Activated CD4-positive, CD25-positive, alpha-beta regulatory T cell treated with anti-CD3 and anti-CD28 coated beads, Interleukin-2, amount 50 U/mL, for 16 hours (primary cell): ENCODE data around the gene SQSTM1.
A peak's percentile ranks its signal among the peaks of the same experiment; 100 is the strongest.
"Not testable (repeated sequence)": the region's sequence is repeated elsewhere in the genome, so short reads cannot be mapped to it uniquely, and the experiment has no call there.

Source experiments
- DNase-seq: peaks from one replicate; pipeline ENCODE4 v3.0.0-alpha.2; 2020; ENCODE audit warnings: low read depth, low spot score

The SQSTM1 gene

DNA sequence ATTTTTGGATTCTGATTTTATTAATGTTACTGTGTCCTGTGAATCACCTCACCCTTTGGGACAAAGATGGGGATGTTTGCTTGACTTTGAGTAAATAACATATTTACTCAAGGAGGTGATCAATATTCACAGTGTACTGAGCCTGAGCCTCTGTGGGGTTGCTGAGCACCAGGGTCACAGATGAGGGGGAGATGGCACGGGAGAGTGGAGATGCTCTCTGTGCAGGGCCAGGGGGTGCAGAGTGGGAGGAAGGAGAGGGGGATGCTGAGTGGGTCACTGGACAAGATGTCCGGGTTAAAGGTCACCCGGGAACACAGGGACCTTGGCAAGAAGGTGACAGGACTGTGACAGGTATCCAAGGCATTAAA is 4.0 kb downstream of the SQSTM1 start:
- DNase-seq: no peak

DNA sequence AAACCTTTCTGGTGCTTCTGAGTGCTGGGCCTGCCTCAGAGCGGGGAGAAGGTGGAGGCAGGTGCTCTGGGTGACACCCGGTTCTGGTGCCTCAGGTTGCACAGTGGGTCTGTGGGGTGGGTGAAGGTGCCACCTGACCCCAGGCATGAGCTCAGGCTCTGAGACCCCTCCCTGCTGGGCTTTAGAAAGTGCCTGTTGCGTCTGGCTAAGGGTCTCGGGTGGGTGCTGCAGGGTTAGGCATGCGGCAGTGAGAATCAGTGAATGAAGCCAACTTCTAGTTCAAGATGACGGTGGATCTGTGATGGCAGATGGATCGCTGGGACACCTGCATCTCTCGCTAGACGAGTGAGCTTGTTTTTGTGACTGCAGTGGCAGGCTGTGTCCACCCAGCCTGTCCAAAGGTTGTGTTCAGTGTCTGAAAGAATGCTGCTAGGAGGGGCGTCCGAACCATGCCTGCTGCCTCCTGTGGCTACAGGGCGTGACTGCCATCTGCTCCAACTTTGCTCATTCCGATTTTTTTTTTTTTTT is 5.0 kb downstream of the SQSTM1 start:
- DNase-seq: no peak

DNA sequence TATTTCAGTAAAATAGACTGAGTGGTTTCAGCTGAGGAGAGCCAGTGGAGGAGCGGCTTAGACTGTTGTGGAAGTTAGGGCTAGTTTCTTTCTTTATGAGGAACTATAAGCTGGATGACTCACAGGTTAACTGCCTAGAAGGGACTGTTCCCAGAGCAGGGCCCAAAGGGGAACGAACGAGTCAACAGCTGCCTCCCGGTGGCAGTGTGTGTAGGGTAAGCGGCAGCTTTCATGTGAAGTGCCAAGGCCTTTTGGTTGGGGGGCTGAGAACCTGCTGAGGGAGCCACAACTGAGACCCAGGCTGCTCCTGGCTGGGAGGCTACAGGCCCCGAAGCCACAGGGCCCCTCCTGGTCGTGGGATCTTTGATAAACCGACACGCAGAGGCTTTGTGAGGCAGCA is 7.0 kb downstream of the SQSTM1 start:
- DNase-seq: no peak

DNA sequence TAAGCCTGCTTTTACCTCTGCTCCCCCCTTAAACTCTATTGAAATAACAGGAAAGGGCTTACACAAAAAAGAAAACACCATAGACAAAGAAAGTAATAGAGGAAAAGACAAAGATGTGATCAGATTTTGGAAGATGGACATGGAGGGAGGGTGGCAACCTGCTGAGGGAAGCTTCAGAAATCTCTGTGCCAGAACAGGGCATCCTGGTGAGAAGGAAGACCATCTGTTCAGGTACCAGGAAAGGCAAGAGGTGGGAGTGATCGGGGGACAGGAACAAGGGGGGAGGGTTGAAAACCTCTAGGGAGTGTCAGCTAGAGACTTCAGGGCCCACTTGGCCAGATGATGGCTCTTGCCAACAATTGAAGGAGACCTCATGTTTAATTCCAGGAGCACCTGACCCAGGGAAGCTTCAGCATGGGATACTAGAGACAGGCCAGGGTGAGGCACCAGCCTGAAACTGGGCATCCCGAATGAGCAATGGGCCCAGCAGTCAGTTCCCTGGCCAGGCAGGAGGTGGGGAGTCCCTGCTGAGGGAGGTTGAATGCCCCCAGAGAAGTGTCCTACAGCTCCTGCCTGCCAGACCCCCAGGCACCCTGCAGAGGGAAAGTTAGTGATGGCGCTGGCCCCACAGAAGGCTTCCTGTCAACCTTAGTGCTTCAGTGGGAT is 8.2 kb downstream of the SQSTM1 start:
- no peak for DNase-seq

DNA sequence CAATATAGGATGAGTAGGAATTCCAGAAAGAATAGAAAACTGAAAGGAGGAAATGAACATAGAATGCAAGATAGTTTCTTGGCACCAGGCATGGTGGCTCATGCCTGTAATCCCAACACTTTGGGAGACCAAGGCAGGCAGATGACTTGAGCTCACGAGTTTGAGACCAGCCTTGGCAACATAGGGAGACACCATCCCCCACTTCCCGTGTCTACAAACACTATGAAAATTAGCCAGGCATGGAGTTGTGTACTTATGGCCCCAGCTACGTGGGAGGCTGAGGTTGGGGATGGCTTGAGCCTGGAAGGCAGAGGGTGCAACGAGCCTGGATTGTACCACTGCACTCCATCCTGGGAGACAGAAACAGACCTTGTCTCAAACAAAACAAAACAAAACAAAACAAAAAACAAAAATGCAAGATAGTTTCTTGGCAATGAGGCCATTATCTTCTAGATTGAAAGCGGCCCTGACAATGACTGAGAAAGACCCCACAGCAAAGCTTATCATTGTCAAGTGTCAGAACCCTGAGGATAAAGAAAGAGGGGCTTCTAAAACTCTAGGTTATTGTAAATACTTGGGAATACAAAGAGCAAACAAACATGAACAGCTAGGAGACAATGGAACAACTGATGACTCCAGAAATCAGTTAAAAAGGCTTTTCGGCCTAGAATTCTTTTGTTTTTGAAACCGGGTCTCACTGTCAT is 9.2 kb downstream of the SQSTM1 start:
- no peak for DNase-seq

DNA sequence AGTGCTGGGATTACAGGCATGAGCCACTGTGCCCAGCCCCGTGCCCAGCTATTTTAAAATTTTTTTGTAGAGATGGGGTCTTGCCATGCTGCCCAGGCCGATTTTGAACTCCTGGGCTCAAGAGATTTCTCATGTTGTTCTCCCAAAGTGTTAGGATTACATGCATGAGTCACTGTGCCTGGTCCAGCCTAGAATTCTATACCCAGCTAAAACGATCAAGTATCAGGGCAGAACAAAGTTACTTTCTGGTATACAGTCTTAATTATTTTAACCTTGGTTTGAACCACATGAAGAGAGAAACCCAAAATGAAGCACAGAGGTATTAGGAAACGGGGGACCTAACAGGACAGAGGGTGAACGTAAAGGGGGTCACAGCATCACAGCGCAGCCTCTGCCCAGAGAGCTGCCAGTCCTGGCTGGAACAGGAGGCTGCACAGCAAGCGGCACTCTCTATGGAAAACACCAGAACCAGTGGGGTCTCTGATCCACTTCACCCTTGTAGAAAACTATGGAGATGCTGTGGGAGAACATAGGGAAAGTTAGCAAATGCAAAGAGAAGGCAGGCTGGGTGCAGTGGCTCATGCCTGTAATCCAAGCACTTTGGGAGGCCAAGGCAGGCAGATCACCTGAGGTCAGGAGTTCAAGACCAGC is 10.2 kb downstream of the SQSTM1 start:
- no peak for DNase-seq

GRCh38 chr5:179832039-179832745 is 11.5 kb downstream of the SQSTM1 start:
- DNase-seq: no peak

DNA sequence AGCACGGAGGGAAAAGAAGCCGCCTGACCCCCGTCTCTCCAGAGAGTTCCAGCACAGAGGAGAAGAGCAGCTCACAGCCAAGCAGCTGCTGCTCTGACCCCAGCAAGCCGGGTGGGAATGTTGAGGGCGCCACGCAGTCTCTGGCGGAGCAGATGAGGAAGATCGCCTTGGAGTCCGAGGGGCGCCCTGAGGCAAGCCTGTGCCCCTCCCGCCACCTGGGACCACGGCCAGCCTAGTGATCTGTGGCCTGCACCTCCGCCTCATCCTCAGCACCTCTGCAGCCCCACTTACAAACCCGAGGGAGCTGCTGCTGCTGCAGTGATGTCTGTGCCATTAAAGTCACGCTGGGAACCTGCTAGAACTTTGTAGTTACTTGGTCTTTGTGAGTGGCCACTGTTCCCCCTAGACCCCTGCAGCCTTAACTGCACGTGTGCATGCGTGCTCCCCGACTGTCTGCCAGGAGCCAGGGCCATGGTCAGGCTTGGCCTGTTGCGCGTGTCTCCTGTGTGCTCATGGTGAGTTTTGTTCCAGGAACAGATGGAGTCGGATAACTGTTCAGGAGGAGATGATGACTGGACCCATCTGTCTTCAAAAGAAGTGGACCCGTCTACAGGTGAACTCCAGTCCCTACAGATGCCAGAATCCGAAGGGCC is 12.5 kb downstream of the SQSTM1 start:
- no peak for DNase-seq

GRCh38 chr5:179833709-179834070 is 13.0 kb downstream of the SQSTM1 start:
- DNase-seq: no peak

GRCh38 chr5:179834120-179834519 is 13.4 kb downstream of the SQSTM1 start:
- DNase-seq: no peak

GRCh38 chr5:179834871-179835270 is 14.2 kb downstream of the SQSTM1 start:
- not testable (repeated sequence) for DNase-seq

GRCh38 chr5:179836225-179837019 is 15.7 kb downstream of the SQSTM1 start:
- DNase-seq: peak; percentile 23

- no peak for DNase-seq
Observed at GRCh38 chr5:179837076-179838011, 16.6 kb downstream of the SQSTM1 start.

DNA sequence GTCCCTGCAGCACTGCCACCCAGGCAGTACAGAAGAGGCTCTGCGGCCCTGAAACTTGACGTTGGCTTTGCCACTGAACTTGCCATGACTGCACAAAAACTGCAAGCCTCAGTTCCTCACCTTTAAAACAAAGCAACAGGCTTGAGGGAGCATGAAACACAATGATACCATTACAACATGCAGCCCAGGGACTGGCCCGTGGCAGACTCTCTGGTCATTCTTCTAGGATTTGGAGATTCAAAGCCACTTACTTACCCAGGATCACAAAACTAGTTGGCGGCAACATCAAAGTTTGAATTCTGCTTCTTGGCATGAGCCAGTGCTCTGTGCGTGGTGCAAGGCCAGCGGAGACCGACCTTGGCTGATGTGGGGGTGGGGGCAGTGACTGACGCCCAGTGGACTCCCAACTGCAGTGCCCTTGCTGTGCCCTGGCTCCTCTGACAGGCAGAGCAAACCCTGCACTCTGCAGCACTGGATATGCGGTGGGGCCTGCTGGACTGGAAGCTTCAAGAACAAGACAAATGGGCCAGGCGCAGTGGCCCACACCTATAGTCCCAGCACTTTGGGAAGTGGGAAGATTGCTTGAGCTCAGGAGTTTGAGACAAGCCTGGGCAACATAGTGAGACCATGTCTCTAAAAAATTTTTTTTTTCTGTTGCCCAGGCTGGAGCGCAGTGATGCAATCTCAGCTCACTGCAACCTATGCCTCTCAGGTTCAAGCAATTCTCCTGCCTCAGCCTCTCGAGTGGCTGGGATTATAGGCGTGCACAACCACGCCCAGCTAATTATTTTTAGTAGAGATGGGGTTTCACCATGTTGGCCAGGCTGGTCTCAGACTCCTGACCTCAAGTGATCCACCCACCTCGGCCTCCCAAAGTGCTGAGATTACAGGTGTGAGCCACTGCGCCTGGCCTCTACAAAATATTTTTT is 18.9 kb downstream of the SQSTM1 start:
- DNase-seq: no peak

DNA sequence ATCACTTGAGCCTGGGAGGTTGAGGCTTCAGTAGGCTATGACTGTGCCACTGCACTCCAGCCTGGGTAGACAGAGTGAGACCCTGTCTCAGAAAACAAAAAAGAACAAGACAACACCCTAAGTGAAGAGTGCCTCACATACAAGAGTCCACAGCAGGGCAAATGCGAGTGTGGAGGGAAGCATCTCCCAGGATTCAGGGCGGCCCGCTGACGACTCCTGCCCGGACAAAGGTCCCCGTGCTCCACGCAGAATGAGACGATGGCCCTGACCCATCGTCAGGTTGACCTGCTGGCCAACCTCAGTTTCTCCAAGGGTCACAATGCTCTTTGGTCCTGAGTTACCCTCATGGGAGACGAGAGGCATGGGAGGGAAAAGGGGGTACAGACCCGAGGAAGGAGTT is 19.6 kb downstream of the SQSTM1 start:
- DNase-seq: no peak

DNA sequence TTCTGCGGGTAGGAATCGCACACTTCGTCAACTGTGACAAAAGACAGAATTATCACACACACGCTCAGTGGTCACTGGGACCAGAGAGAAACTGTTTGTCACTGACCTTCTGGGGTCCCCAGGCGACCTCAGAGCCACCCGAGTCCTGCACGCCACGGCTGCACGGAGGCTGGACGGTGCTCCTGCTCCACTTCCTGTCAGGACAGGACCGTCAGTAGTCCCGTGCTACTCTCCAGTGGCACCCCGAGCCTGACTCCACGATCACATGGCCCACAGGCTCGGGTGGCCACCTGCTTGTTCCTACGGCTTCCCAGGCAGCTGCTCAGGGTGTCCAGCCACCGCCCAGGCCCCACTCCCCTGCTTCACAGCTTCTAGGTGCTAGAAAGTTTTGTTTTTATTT is 20.1 kb downstream of the SQSTM1 start:
- DNase-seq: no peak

DNA sequence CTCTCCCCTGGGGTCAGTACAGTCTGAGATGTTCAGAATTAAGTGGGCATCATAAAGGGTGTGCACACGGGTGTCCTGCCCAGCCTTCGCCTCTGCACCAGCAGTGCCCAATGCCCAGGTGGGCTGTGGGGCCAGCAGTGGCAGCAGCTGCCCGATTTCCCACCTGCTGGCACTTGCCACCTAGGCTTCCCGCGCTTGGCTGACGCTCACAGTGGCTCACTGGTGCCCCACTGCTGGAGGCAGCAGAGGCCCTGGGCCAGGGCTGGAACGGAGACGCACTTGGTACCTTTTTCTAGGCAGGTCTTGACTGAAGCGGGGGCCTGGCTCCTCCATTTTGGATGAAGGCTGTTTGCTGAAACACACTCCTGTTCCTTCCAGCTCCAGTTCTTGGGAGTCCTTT is 20.9 kb downstream of the SQSTM1 start:
- no peak for DNase-seq

DNA sequence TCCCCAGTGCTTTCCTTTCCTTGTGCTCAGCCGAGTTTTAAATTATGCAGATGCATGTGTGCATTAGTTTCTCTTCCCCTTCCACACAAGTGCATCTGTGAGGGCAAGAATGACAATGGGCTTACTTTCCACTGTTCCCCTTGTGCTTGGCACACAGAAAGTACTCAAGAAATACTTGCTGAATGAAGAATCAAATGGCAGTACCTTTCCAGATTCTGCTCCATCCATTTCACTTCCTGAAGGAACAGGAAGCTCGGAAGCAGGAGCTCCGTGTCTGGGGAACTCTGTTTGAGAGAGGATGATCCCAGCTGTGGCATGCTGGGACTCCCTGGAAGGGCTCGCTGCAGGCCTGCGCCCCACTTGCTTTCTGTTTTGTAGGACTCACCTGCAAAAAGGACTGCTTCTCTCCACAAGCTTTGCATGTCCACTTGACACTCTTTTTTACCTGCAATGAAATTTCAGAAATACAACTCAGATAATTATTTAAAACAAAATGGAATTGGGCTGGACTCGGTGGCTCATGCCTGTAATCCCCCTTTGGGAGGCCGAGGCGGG is 32.4 kb downstream of the SQSTM1 start:
- no peak for DNase-seq
